Stimulated activated CD8-positive, alpha-beta memory T cell treated with anti-CD3 and anti-CD28 coated beads, Interleukin-2, amount 100 ng/mL, for 48 hours (primary cell): Measurements from ENCODE around the gene AIRE.
"Not testable (repeated sequence)": the region's sequence is repeated elsewhere in the genome, so short reads cannot be mapped to it uniquely, and the experiment has no call there.

Experiments used
- DNase-seq, 2 donors: peaks; one replicate each; pipeline ENCODE4 v3.0.0-alpha.2; 2020; ENCODE audit warnings: low read depth in 2 of 2

AIRE gene

GRCh38 chr21:44285138-44285992 is at the start of gene AIRE:
AIRE (plus strand) TSS chr21:44285876; CDS start chr21:44286007, 131 bp downstream.
- DNase-seq, result no peak

GRCh38 chr21:44240353-44240752 is 45.3 kb upstream of the AIRE start:
- DNase-seq, result not testable (repeated sequence)

GRCh38 chr21:44240842-44241241 is 44.8 kb upstream of the AIRE start, which contains the start of gene ICOSLG:
ICOSLG (minus strand) TSS chr21:44240943; CDS start chr21:44240817, 126 bp downstream.
- not testable (repeated sequence) for DNase-seq

GRCh38 chr21:44241281-44241680 is 44.4 kb upstream of the AIRE start:
- not testable (repeated sequence) for DNase-seq

- DNase-seq, result not testable (repeated sequence)
These were observed 41.7 kb upstream of the AIRE start for GRCh38 chr21:44243980-44244379.

- DNase-seq, result not testable (repeated sequence)
These were observed 37.8 kb upstream of the AIRE start for GRCh38 chr21:44247904-44248303.

GRCh38 chr21:44249204-44250037 is 36.3 kb upstream of the AIRE start:
- DNase-seq, result not testable (repeated sequence)

GRCh38 chr21:44253832-44254710 is 31.6 kb upstream of the AIRE start:
- DNase-seq, result no peak

GRCh38 chr21:44255511-44255981 is 30.1 kb upstream of the AIRE start:
- DNase-seq, result no peak

- no peak for DNase-seq
These were observed 27.5 kb upstream of the AIRE start for GRCh38 chr21:44258056-44258725.

- DNase-seq, result no peak
These were observed 26.5 kb upstream of the AIRE start for GRCh38 chr21:44259082-44259705.

GRCh38 chr21:44260066-44260465 is 25.6 kb upstream of the AIRE start:
- no peak for DNase-seq

GRCh38 chr21:44260791-44261631 is 24.7 kb upstream of the AIRE start:
- no peak for DNase-seq

- no peak for DNase-seq
These were observed 23.9 kb upstream of the AIRE start, which contains the start of gene DNMT3L for GRCh38 chr21:44261675-44262295. DNMT3L (minus strand) TSS chr21:44261897; CDS start chr21:44261259, 638 bp downstream.

- no peak for DNase-seq
These were observed 23.2 kb upstream of the AIRE start for GRCh38 chr21:44262338-44263056.

- DNase-seq, result no peak
These were observed 22.4 kb upstream of the AIRE start for GRCh38 chr21:44263221-44263760.

GRCh38 chr21:44263768-44264167 is 21.9 kb upstream of the AIRE start:
- no peak for DNase-seq

- no peak for DNase-seq
These were observed 19.9 kb upstream of the AIRE start for GRCh38 chr21:44265734-44266270.
